Caco-2 (cell line): ENCODE measurements around the gene SCN1B. TPM values are rescaled to one million over a fixed set of nuclear protein-coding genes. Genes with fewer than 3 reads are reported as not detected.

Experiments used
- BruUV-seq: library from RNA; stranded (reverse); fragments of 400-500 nt; replicated peaks from 2 replicates; lab custom pipeline; 2021; lab: Mats Ljungman, UMichigan
- CTCF ChIA-PET: fragments of 300-600 bp; sonication (Branson Sonifier 250); formaldehyde crosslinking; loops from one replicate; lab custom pipeline; 2022; ENCODE audit warnings: antibody characterized with exemption; lab: Charles Lee
- POLR2A ChIA-PET: fragments of 300-600 bp; sonication (Branson Sonifier 250); formaldehyde crosslinking; loops from one replicate; lab custom pipeline; 2022; ENCODE audit warnings: antibody characterized with exemption; lab: Charles Lee
- DNase-seq, 2 experiments: peaks; one replicate each; pipeline versions ENCODE4 v3.0.0 to v3.0.0-alpha.2; 2020 to 2022
- H3K27me3 ChIP-seq: replicated peaks from 2 replicates; pipeline ENCODE4 v1.6.0; 2011; ENCODE audit warnings: low read length; ENCODE audit not compliant: control insufficient read depth, insufficient read depth
- H3K36me3 ChIP-seq: 2 replicates; pipeline ENCODE4 v1.5.1; 2011; ENCODE audit warnings: low read length; ENCODE audit not compliant: control insufficient read depth, insufficient read depth
- H3K4me1 ChIP-seq: fragments of 250-450 bp; sonication (Bioruptor Pico); 2 replicates; pipeline ENCODE4 v1.5.1; 2020; ENCODE audit warnings: mild to moderate bottlenecking
- H3K4me3 ChIP-seq: 2 replicates; pipeline ENCODE4 v1.5.1; 2011; ENCODE audit warnings: low read depth, mild to moderate bottlenecking, control low read depth, low read length
- H3K9me3 ChIP-seq: fragments of 250-450 bp; sonication (Bioruptor Pico); 2 replicates; pipeline ENCODE4 v1.5.1; 2020; ENCODE audit warnings: mild to moderate bottlenecking, moderate library complexity
- H3K27ac Mint-ChIP-seq: one replicate; pipeline ENCODE4 v1.8.0; 2022; ENCODE audit warnings: mixed read lengths; ENCODE audit not compliant: unreplicated experiment
- H3K27me3 Mint-ChIP-seq: one replicate; pipeline ENCODE4 v1.8.0; 2022; ENCODE audit warnings: mixed read lengths; ENCODE audit not compliant: insufficient read depth, unreplicated experiment
- H3K36me3 Mint-ChIP-seq: one replicate; pipeline ENCODE4 v1.8.0; 2022; ENCODE audit warnings: mild to moderate bottlenecking, mixed read lengths; ENCODE audit not compliant: insufficient read depth, unreplicated experiment
- H3K4me1 Mint-ChIP-seq: one replicate; pipeline ENCODE4 v1.8.0; 2022; ENCODE audit warnings: low read depth, mixed read lengths; ENCODE audit not compliant: unreplicated experiment
- H3K4me3 Mint-ChIP-seq: one replicate; pipeline ENCODE4 v1.8.0; 2022; ENCODE audit warnings: mild to moderate bottlenecking, moderate library complexity, mixed read lengths; ENCODE audit not compliant: unreplicated experiment
- H3K9me3 Mint-ChIP-seq: one replicate; pipeline ENCODE4 v1.8.0; 2022; ENCODE audit warnings: mixed read lengths; ENCODE audit not compliant: unreplicated experiment
- intact Hi-C: fragments of 100-400 bp; cut with micrococcal nuclease; formaldehyde crosslinking; loops from one replicate; pipeline ENCODE4 v1.10.0; 2022; ENCODE audit not compliant: unreplicated experiment
- total RNA-seq: library from RNA; stranded (reverse); gene quantifications from 2 replicates; pipeline ENCODE4 v1.2.3, GENCODE V29; 2022
- TF ChIP-seq, protein P1 (sequence below), 2 experiments: fragments of 200-600 bp in 1 of 2; IDR thresholded peaks; 1 replicate in 1 of 2; 2 replicates in 1 of 2; pipeline versions ENCODE4 v1.5.1 to v1.8.0; 2011 to 2022; ENCODE audit warnings: antibody characterized with exemption in 1 of 2, control low read depth in 1 of 2, inconsistent platforms in 1 of 2, low read depth in 1 of 2, low read length in 1 of 2, mild to moderate bottlenecking in 1 of 2, moderate library complexity in 1 of 2; ENCODE audit not compliant: insufficient read depth in 1 of 2, severe bottlenecking in 1 of 2, unreplicated experiment in 1 of 2

Gene SCN1B
- total RNA-seq, 1 experiment from 2014 or later: 1.7 TPM

DNA sequence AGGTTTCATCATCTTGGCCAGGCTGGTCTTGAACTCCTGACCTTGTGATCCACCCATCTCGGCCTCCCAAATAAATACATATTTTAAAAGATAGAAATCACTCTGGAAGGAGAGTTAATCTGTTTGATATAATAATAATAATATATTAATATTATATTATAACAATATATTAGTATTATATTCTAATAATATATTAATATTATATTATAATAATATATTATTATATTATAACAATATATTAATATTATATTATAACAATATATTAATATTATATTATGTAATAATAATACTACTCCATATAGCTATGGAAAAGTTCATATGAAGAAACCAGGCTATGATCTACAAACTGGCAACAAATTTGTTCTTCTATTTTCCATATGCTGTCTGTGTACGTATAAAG, 28.1 kb downstream of the SCN1B start:
- intact Hi-C loops: no loop called here

DNA sequence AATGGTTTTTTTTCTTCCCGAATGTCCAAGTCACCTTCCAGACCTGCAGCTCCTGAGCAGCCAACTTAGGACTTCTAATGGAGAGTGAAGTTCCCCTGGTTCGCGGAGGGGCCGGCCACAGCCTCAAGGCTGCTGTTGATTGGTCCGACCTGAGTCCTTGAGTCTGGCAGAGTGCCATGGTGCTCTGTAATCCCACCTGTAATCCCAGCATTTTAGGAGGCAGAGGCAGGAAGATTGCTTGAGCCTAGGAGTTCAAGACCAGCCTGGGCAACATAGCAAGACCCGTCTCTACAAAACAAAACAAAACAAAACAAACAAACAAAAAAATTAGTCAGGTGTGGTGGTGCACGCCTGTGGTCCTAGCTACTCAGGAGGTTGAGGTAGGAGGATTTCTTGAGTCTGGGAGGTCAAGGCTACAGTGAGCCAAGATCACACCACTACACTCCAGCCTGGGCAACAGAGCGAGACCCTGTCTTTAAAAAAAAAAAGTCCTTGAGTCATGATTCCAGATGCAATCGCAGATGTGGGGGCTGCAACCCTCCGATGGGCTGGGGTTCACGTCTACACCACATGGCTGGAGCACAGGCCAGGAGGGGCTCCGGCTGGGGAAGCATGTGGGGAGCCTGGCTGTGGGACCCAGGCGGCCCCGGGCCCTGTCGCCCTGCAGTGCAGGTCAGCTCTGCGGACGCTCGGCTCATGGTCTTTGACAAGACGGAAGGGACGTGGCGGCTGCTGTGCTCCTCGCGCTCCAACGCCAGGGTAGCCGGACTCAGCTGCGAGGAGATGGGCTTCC, 28.9 kb downstream of the SCN1B start:
- Histone ChIP-seq H3K9me3 (no peaks in the 10 kb centered on the region), H3K36me3 (no peaks in the 10 kb centered on the region; the same call in 1 of the 2 replicates), H3K27me3 (no peaks in the 10 kb centered on the region; the same call in 1 of the 2 replicates), H3K4me1 (no peaks in the 10 kb centered on the region), H3K4me3 (no peak overlapping the region)
- ChIA-PET POLR2A (no interaction called here), CTCF (no interaction called here)
- no TSS peak for BruUV-seq
- TF ChIP-seq, protein P1, sequence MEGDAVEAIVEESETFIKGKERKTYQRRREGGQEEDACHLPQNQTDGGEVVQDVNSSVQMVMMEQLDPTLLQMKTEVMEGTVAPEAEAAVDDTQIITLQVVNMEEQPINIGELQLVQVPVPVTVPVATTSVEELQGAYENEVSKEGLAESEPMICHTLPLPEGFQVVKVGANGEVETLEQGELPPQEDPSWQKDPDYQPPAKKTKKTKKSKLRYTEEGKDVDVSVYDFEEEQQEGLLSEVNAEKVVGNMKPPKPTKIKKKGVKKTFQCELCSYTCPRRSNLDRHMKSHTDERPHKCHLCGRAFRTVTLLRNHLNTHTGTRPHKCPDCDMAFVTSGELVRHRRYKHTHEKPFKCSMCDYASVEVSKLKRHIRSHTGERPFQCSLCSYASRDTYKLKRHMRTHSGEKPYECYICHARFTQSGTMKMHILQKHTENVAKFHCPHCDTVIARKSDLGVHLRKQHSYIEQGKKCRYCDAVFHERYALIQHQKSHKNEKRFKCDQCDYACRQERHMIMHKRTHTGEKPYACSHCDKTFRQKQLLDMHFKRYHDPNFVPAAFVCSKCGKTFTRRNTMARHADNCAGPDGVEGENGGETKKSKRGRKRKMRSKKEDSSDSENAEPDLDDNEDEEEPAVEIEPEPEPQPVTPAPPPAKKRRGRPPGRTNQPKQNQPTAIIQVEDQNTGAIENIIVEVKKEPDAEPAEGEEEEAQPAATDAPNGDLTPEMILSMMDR (IDR thresholded peaks at IDR 0.05; ENCODE audit: insufficient read depth in 1 of 2, low read depth in 1 of 2, low read length in 1 of 2, severe bottlenecking in 1 of 2, unreplicated experiment in 1 of 2): no peak
- DNase-seq: no peak
- no peaks in the 10 kb centered on the region for H3K4me1 Mint-ChIP-seq
- intact Hi-C loops: no loop called here
- no peak overlapping the region for H3K27ac Mint-ChIP-seq
- peaks cover 6% of the 10 kb centered on the region for H3K36me3 Mint-ChIP-seq
- no peaks in the 10 kb centered on the region for H3K9me3 Mint-ChIP-seq
- peaks cover 6% of the 10 kb centered on the region for H3K27me3 Mint-ChIP-seq
- H3K4me3 Mint-ChIP-seq: no peak overlapping the region

More for the DNA sequence above, 28.1 kb downstream of the SCN1B start:
- Mint-ChIP-seq H3K4me3 (no peak overlapping the region), H3K9me3 (no peaks in the 10 kb centered on the region), H3K27ac (no peak overlapping the region), H3K36me3 (peaks cover 6% of the 10 kb centered on the region), H3K4me1 (no peaks in the 10 kb centered on the region), H3K27me3 (peaks cover 3% of the 10 kb centered on the region)
- no peak overlapping the region for H3K4me3 ChIP-seq
- ChIA-PET CTCF (no interaction called here), POLR2A (no interaction called here)
- no peaks in the 10 kb centered on the region; the same call in 1 of the 2 replicates for H3K36me3 ChIP-seq
- TF ChIP-seq, protein P1 (IDR thresholded peaks at IDR 0.05; ENCODE audit: insufficient read depth in 1 of 2, low read depth in 1 of 2, low read length in 1 of 2, severe bottlenecking in 1 of 2, unreplicated experiment in 1 of 2): no peak
- DNase-seq: no peak
- no peaks in the 10 kb centered on the region for H3K27me3 ChIP-seq
- no TSS peak for BruUV-seq
- H3K4me1 ChIP-seq: no peaks in the 10 kb centered on the region
- no peaks in the 10 kb centered on the region for H3K9me3 ChIP-seq

DNA sequence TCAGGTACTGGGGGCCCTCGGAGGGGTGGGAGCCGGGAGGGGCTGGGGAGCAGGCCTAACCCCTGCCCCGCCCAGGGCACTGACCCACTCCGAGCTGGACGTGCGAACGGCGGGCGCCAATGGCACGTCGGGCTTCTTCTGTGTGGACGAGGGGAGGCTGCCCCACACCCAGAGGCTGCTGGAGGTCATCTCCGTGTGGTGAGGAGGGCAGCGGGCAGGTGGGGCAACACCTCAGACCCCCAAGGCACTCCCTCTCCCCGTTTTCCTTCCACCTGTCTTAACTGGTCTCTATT, 29.5 kb downstream of the SCN1B start:
- TF ChIP-seq, protein P1 (IDR thresholded peaks at IDR 0.05; ENCODE audit: insufficient read depth in 1 of 2, low read depth in 1 of 2, low read length in 1 of 2, severe bottlenecking in 1 of 2, unreplicated experiment in 1 of 2): no peak
- Histone ChIP-seq H3K27me3 (no peaks in the 10 kb centered on the region; the same call in 1 of the 2 replicates), H3K4me1 (no peaks in the 10 kb centered on the region), H3K36me3 (no peaks in the 10 kb centered on the region; the same call in 1 of the 2 replicates), H3K9me3 (no peaks in the 10 kb centered on the region), H3K4me3 (no peak overlapping the region)
- CTCF ChIA-PET: no interaction called here
- Mint-ChIP-seq H3K4me1 (no peaks in the 10 kb centered on the region), H3K9me3 (no peaks in the 10 kb centered on the region), H3K27ac (no peak overlapping the region), H3K4me3 (no peak overlapping the region), H3K36me3 (peaks cover 6% of the 10 kb centered on the region), H3K27me3 (peaks cover 6% of the 10 kb centered on the region)
- DNase-seq: no peak
- no TSS peak for BruUV-seq
- POLR2A ChIA-PET: no interaction called here
- intact Hi-C loops: loop anchor here (10.0 kb wide), 1 partner anchor 185 kb away; the partner anchor contains the start of gene LSR
